A673 (cell line): Measurements from ENCODE around the gene FAM168A. TPM values are rescaled to one million over a fixed set of nuclear protein-coding genes. Genes with fewer than 3 reads are reported as not detected.

ENCODE experiments used
- BruUV-seq: library from RNA; stranded (reverse); fragments of 400-500 nt; replicated peaks from 2 replicates; lab custom pipeline; 2021; lab: Mats Ljungman, UMichigan
- CTCF ChIA-PET: fragments of 300-600 bp; sonication (Branson Sonifier 250); formaldehyde crosslinking; loops from one replicate; lab custom pipeline; 2022; ENCODE audit warnings: antibody characterized with exemption; lab: Charles Lee
- POLR2A ChIA-PET: fragments of 300-600 bp; sonication (Branson Sonifier 250); formaldehyde crosslinking; loops from one replicate; lab custom pipeline; 2022; ENCODE audit warnings: antibody characterized with exemption; ENCODE audit not compliant: low non-redundant PET; lab: Charles Lee
- DNase-seq: peaks from one replicate; pipeline ENCODE4 v3.0.0-alpha.2; 2015; ENCODE audit warnings: low spot score
- H3K27ac ChIP-seq: fragments of 200-600 bp; sonication (generic); 2 replicates; pipeline ENCODE4 v1.5.1; 2016; ENCODE audit warnings: mixed run types, low read depth, mild to moderate bottlenecking, mixed read lengths, antibody characterized with exemption, low read length; ENCODE audit not compliant: poor library complexity, severe bottlenecking
- H3K27me3 ChIP-seq: fragments of 200-600 bp; sonication (generic); replicated peaks from 2 replicates; pipeline ENCODE4 v1.6.1; 2017; ENCODE audit warnings: mixed run types, low read depth, mild to moderate bottlenecking, mixed read lengths, antibody characterized with exemption, low read length; ENCODE audit not compliant: insufficient read depth, poor library complexity
- H3K36me3 ChIP-seq: fragments of 200-600 bp; sonication (generic); 2 replicates; pipeline ENCODE4 v1.6.1; 2016; ENCODE audit warnings: mixed run types, mild to moderate bottlenecking, mixed read lengths, antibody characterized with exemption, low read length; ENCODE audit not compliant: insufficient read depth, poor library complexity, severe bottlenecking
- H3K4me1 ChIP-seq: fragments of 200-600 bp; sonication (generic); 2 replicates; pipeline ENCODE4 v1.6.1; 2017; ENCODE audit warnings: mixed run types, mild to moderate bottlenecking, mixed read lengths, antibody characterized with exemption, low read length; ENCODE audit not compliant: insufficient read depth, poor library complexity, severe bottlenecking
- H3K4me3 ChIP-seq: fragments of 200-600 bp; sonication (generic); 2 replicates; pipeline ENCODE4 v1.5.1; 2016; ENCODE audit warnings: low read depth, mixed run types, mild to moderate bottlenecking, mixed read lengths, low read length; ENCODE audit not compliant: poor library complexity, severe bottlenecking
- H3K9me3 ChIP-seq: fragments of 200-600 bp; sonication (generic); 2 replicates; pipeline ENCODE4 v1.6.1; 2016; ENCODE audit warnings: mixed run types, low read depth, mild to moderate bottlenecking, mixed read lengths, antibody characterized with exemption, low read length; ENCODE audit not compliant: poor library complexity, severe bottlenecking
- EZH2 ChIP-seq: fragments of 200-600 bp; sonication (generic); IDR thresholded peaks from 2 replicates; pipeline ENCODE4 v1.6.1; 2017; ENCODE audit warnings: borderline replicate concordance, low read depth, mild to moderate bottlenecking, mixed read lengths, antibody characterized with exemption, low read length; ENCODE audit not compliant: poor library complexity, severe bottlenecking
- intact Hi-C: fragments of 100-400 bp; cut with micrococcal nuclease; formaldehyde crosslinking; loops from one replicate; pipeline ENCODE4 v1.10.0; 2022; ENCODE audit not compliant: unreplicated experiment
- total RNA-seq: library from RNA; stranded (reverse); gene quantifications from 2 replicates; pipeline ENCODE4 v1.2.3, GENCODE V29; 2021
- TF ChIP-seq, protein P1 (sequence below): fragments of 300-800, 200-600 bp; sonication (generic); conservative IDR thresholded peaks from 2 replicates; pipeline ENCODE4 v1.5.1; 2017; ENCODE audit warnings: low read depth, mild to moderate bottlenecking, antibody characterized with exemption, low read length, moderate library complexity, mixed read lengths

FAM168A gene
- total RNA-seq, 1 experiment from 2014 or later: 46.1 TPM

DNA sequence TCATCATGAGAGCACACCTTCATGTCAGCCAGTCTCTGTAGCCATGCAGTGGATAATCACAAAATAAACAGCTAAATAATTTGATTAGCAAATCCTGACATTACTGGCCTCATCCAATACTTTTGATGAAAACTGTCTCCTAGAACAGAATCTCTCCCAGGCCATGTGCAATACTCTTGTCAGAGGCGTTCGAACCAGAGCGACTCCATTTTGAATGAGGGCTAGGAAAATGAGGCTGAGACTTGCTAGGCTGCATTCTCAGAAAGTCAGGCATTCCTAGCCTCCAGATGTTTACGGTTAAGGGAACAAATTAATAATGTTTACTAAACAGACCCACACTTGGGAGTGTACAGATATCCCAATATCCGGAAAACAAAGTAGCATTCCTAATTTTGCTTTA lies 69.9 kb downstream of the FAM168A start:
- no peak for DNase-seq
- ChIA-PET CTCF (no interaction called here), POLR2A (no interaction called here)
- H3K36me3 ChIP-seq: no peaks in the 10 kb centered on the region
- no peaks in the 10 kb centered on the region for H3K27me3 ChIP-seq
- no peak overlapping the region for H3K27ac ChIP-seq
- TF ChIP-seq, protein P1, sequence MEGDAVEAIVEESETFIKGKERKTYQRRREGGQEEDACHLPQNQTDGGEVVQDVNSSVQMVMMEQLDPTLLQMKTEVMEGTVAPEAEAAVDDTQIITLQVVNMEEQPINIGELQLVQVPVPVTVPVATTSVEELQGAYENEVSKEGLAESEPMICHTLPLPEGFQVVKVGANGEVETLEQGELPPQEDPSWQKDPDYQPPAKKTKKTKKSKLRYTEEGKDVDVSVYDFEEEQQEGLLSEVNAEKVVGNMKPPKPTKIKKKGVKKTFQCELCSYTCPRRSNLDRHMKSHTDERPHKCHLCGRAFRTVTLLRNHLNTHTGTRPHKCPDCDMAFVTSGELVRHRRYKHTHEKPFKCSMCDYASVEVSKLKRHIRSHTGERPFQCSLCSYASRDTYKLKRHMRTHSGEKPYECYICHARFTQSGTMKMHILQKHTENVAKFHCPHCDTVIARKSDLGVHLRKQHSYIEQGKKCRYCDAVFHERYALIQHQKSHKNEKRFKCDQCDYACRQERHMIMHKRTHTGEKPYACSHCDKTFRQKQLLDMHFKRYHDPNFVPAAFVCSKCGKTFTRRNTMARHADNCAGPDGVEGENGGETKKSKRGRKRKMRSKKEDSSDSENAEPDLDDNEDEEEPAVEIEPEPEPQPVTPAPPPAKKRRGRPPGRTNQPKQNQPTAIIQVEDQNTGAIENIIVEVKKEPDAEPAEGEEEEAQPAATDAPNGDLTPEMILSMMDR: no peak
- no peak for TF ChIP-seq EZH2
- H3K4me1 ChIP-seq: peaks cover 44% of the 10 kb centered on the region
- no TSS peak for BruUV-seq
- intact Hi-C loops: no loop called here
- H3K4me3 ChIP-seq: no peak overlapping the region
- H3K9me3 ChIP-seq: peaks cover 8% of the 10 kb centered on the region

DNA sequence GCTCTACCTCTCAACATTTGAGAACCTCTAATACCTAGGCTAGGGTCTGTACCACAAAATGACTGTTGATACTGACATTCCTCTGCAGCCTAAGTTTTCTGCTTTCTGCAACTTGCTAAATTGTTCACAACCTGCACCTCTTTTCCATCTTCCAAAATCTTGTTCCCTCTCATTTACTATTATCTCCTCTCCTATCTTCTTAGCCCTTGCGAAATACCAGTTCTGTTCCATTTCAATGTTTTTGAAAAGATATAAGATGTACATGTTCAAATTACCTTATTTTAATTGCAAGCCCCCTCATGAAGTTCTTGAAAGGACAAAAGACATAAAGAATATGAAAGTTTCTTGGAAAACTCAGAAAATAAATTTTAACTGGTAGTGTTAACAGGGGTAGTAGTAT lies 72.3 kb downstream of the FAM168A start:
- no TSS peak for BruUV-seq
- intact Hi-C loops: no loop called here

DNA sequence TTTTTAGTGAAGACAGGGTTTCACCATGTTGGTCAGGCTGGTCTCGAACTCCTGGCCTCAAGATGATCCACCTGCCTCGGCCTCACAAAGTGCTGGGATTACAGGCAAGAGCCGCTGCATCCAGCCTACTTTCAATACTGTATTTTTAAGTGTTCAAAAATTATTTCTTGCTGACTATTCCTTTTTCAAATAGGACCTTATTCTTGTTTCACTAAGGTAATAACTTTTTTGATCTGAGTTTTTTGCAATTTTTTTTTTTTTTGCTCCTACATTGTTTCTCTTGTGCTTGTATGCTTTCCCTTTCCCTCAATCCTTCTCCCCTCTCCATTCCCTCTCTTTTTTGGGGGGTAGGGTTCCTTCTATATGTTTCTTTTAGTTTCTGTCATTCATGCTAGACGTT lies 73.1 kb downstream of the FAM168A start:
- no TSS peak for BruUV-seq

More for the DNA sequence above, 72.3 kb downstream of the FAM168A start:
- Histone ChIP-seq H3K9me3 (peaks cover 8% of the 10 kb centered on the region), H3K27me3 (no peaks in the 10 kb centered on the region), H3K4me1 (peaks cover 38% of the 10 kb centered on the region), H3K36me3 (no peaks in the 10 kb centered on the region), H3K27ac (no peak overlapping the region), H3K4me3 (no peak overlapping the region)
- DNase-seq: no peak
- TF ChIP-seq, protein P1: no peak
- TF ChIP-seq EZH2: no peak
- POLR2A ChIA-PET: interaction anchor here (0.6 kb wide), 1 partner anchor 10 kb away, joined by 3 read pairs; no protein-coding TSS in a partner anchor
- CTCF ChIA-PET: no interaction called here

More for the DNA sequence above, 73.1 kb downstream of the FAM168A start:
- peaks cover 8% of the 10 kb centered on the region for H3K9me3 ChIP-seq
- H3K4me1 ChIP-seq: peaks cover 44% of the 10 kb centered on the region
- TF ChIP-seq, protein P1: no peak
- TF ChIP-seq EZH2: no peak
- H3K27ac ChIP-seq: no peak overlapping the region
- no peaks in the 10 kb centered on the region for H3K27me3 ChIP-seq
- ChIA-PET POLR2A (no interaction called here), CTCF (no interaction called here)
- H3K36me3 ChIP-seq: no peaks in the 10 kb centered on the region
- intact Hi-C loops: no loop called here
- DNase-seq: no peak
- H3K4me3 ChIP-seq: no peak overlapping the region
